GM18511 (cell line): ENCODE data around the gene OR5M11.
"Not testable (repeated sequence)": the region's sequence is repeated elsewhere in the genome, so short reads cannot be mapped to it uniquely, and the experiment has no call there.

Experiments used
- ATAC-seq: cut with Tn5 transposase; IDR thresholded peaks from one replicate; pipeline ENCODE4 v1.9.1; 2021; ENCODE audit warnings: mild to moderate bottlenecking, moderate library complexity; ENCODE audit not compliant: unreplicated experiment

Gene OR5M11

GRCh38 chr11:56543157-56543556 lies at the start of gene OR5M11:
OR5M11 (minus strand) TSS chr11:56543257; CDS start chr11:56543257, 0 bp downstream.
- ATAC-seq: no peak

GRCh38 chr11:56592088-56592717 lies 49.1 kb upstream of the OR5M11 start:
- ATAC-seq: not testable (repeated sequence)

- no peak for ATAC-seq
Observed at GRCh38 chr11:56577621-56578020, 34.6 kb upstream of the OR5M11 start, which contains the start of gene OR5M10. OR5M10 (minus strand) TSS chr11:56577721; CDS start chr11:56577721, 0 bp downstream.

- no peak for ATAC-seq
Observed at GRCh38 chr11:56558574-56558973, 15.5 kb upstream of the OR5M11 start.

- ATAC-seq: not testable (repeated sequence)
Observed at GRCh38 chr11:56554691-56555090, 11.6 kb upstream of the OR5M11 start.

- no peak for ATAC-seq
Observed at GRCh38 chr11:56545531-56545930, 2.5 kb upstream of the OR5M11 start.

GRCh38 chr11:56543739-56544138 lies 682 bp upstream of the OR5M11 start:
- ATAC-seq: no peak

GRCh38 chr11:56533054-56533740 lies 9.9 kb downstream of the OR5M11 start:
- ATAC-seq: no peak

GRCh38 chr11:56531856-56532255 lies 11.2 kb downstream of the OR5M11 start:
- ATAC-seq: no peak

GRCh38 chr11:56522008-56522407 lies 21.0 kb downstream of the OR5M11 start:
- no peak for ATAC-seq

GRCh38 chr11:56513280-56513679 lies 29.8 kb downstream of the OR5M11 start:
- ATAC-seq: no peak

- no peak for ATAC-seq
Observed at GRCh38 chr11:56509439-56509838, 33.6 kb downstream of the OR5M11 start.

GRCh38 chr11:56497010-56497409 lies 46.0 kb downstream of the OR5M11 start:
- ATAC-seq: no peak

GRCh38 chr11:56495117-56495516 lies 47.9 kb downstream of the OR5M11 start:
- no peak for ATAC-seq
